Measurements from ENCODE around the gene ZNF227. TPM values are rescaled to one million over a fixed set of nuclear protein-coding genes. Genes with fewer than 3 reads are reported as not detected.

The ZNF227 gene
- total and polyA plus RNA-seq, 4 donors = 2.7 to 41.5 (median 10.0) TPM

DNA sequence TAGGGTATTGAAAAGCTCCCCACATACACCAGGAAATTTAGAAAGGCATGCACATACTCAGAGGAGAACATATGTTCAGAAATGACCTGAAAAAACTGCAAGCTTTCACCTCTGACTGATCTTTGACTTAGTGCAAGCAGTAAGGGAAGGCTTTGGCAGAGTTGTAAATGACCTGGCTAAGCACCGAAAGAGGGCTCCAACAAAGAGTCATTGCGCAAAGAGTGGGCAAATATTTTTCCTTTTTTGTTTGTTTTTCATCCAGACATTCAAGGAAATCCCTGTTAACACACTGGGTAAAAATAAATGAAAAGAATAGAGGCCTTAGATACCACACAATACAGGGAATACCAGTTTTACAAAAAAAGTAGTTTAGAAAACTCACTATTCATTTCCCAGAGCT lies 42.2 kb downstream of the ZNF227 start:
- H3K27ac ChIP-seq (ENCODE audit: low read depth in 1 of 2, low read length in 1 of 2) = no peak overlapping the region
- H3K4me1 ChIP-seq (ENCODE audit: control insufficient read depth in 5 of 5, insufficient read depth in 5 of 5, low read length in 5 of 5) = no peaks in the 10 kb centered on the region
- ATAC-seq (ENCODE audit: insufficient read depth, low FRiP score) = no peak
- H3K9me3 ChIP-seq (ENCODE audit: control insufficient read depth in 4 of 4, insufficient read depth in 3 of 4, low read length in 3 of 4) = peaks cover 7 to 33% (median 14%) of the 10 kb centered on the region in 4 donors
- WGBS, 2 donors = 94 to 97% methylated on average over 2 of the region's 2 CpGs
- no peak for DNase-seq
- peaks cover 0 to 7% (median 0%) of the 10 kb centered on the region in 4 donors for H3K36me3 ChIP-seq (ENCODE audit: control insufficient read depth in 4 of 4, insufficient read depth in 4 of 4, low read length in 4 of 4)
- no peak overlapping the region for H3K4me3 ChIP-seq
- H3K27me3 ChIP-seq (ENCODE audit: control insufficient read depth in 3 of 3, insufficient read depth in 3 of 3, low read length in 2 of 3) = no peaks in the 10 kb centered on the region
- TF ChIP-seq, protein P1, sequence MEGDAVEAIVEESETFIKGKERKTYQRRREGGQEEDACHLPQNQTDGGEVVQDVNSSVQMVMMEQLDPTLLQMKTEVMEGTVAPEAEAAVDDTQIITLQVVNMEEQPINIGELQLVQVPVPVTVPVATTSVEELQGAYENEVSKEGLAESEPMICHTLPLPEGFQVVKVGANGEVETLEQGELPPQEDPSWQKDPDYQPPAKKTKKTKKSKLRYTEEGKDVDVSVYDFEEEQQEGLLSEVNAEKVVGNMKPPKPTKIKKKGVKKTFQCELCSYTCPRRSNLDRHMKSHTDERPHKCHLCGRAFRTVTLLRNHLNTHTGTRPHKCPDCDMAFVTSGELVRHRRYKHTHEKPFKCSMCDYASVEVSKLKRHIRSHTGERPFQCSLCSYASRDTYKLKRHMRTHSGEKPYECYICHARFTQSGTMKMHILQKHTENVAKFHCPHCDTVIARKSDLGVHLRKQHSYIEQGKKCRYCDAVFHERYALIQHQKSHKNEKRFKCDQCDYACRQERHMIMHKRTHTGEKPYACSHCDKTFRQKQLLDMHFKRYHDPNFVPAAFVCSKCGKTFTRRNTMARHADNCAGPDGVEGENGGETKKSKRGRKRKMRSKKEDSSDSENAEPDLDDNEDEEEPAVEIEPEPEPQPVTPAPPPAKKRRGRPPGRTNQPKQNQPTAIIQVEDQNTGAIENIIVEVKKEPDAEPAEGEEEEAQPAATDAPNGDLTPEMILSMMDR (IDR thresholded peaks at IDR 0.05; ENCODE audit: control extremely low read depth, extremely low read depth) = no peak
- H3K9ac ChIP-seq (ENCODE audit: insufficient read depth in 1 of 2, low read length in 2 of 2) = no peak overlapping the region

DNA sequence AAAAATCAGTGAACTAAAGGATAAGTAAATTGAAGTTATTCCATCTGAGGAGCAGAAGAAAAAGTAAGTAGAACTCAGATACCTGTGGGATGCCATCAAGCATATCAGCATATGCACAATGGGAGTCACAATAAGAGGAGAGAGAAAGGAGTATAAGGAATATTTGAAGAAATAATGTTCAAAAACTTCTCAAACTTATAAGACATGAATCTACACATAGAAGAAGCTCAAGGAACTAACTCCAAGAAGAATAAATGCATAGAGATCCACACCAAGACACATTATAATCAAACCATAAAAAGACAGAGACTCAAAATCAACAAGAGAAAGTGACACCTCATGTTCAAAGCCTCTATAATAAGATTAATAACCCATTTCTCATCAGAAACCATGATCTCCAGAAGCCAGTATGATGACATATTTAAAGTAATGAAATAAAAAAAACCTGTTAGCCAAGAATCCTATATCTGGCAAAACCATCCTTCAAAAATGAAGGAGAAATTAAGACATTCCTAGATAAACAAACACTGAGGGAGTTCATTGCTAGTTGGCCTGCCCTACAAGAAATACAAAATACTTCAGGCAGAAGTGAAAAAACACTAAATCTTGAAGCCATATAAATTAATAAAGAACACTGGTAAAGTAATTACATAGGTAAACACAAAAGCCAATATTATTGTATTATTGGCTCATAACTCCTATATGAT lies 43.5 kb downstream of the ZNF227 start:
- no peak for DNase-seq
- Histone ChIP-seq H3K27me3 (ENCODE audit: control insufficient read depth in 3 of 3, insufficient read depth in 3 of 3, low read length in 2 of 3) (no peaks in the 10 kb centered on the region), H3K9me3 (ENCODE audit: control insufficient read depth in 4 of 4, insufficient read depth in 3 of 4, low read length in 3 of 4) (peaks cover 7 to 29% (median 19%) of the 10 kb centered on the region in 4 donors), H3K4me3 (no peak overlapping the region), H3K9ac (ENCODE audit: insufficient read depth in 1 of 2, low read length in 2 of 2) (no peak overlapping the region), H3K4me1 (ENCODE audit: control insufficient read depth in 5 of 5, insufficient read depth in 5 of 5, low read length in 5 of 5) (peaks cover 0 to 6% (median 0%) of the 10 kb centered on the region in 5 donors), H3K36me3 (ENCODE audit: control insufficient read depth in 4 of 4, insufficient read depth in 4 of 4, low read length in 4 of 4) (peaks cover 0 to 7% (median 0%) of the 10 kb centered on the region in 4 donors), H3K27ac (ENCODE audit: low read depth in 1 of 2, low read length in 1 of 2) (no peak overlapping the region)
- no peak for ATAC-seq (ENCODE audit: insufficient read depth, low FRiP score)
- TF ChIP-seq, protein P1 (IDR thresholded peaks at IDR 0.05; ENCODE audit: control extremely low read depth, extremely low read depth) = no peak

DNA sequence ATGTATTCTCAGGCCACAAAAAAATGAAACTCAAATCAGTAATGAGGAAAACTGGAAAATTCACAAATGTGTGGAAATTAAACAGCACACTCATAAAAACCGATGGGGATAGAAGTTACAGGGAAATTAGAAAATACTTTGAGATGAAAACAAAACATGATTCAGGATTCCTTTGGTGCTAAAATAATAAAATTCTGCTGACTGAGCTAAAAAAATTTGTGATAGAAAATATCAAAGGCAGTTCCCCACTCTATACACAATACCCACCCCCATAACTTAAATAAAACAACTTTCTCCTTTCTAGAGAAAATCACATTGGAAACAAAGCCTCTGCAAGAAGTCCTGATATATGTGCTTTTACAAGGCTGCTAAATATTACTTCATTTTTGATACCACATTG lies 45.8 kb downstream of the ZNF227 start:
- no peak for DNase-seq
- H3K4me3 ChIP-seq = no peak overlapping the region
- no peak for ATAC-seq (ENCODE audit: insufficient read depth, low FRiP score)
- peaks cover 0 to 7% (median 0%) of the 10 kb centered on the region in 4 donors for H3K36me3 ChIP-seq (ENCODE audit: control insufficient read depth in 4 of 4, insufficient read depth in 4 of 4, low read length in 4 of 4)
- no peak overlapping the region for H3K27ac ChIP-seq (ENCODE audit: low read depth in 1 of 2, low read length in 1 of 2)
- H3K27me3 ChIP-seq (ENCODE audit: control insufficient read depth in 3 of 3, insufficient read depth in 3 of 3, low read length in 2 of 3) = no peaks in the 10 kb centered on the region
- H3K9ac ChIP-seq (ENCODE audit: insufficient read depth in 1 of 2, low read length in 2 of 2) = no peak overlapping the region
- TF ChIP-seq, protein P1 (IDR thresholded peaks at IDR 0.05; ENCODE audit: control extremely low read depth, extremely low read depth) = no peak
- peaks cover 0 to 6% (median 0%) of the 10 kb centered on the region in 5 donors for H3K4me1 ChIP-seq (ENCODE audit: control insufficient read depth in 5 of 5, insufficient read depth in 5 of 5, low read length in 5 of 5)
- peaks cover 7 to 32% (median 17%) of the 10 kb centered on the region in 4 donors for H3K9me3 ChIP-seq (ENCODE audit: control insufficient read depth in 4 of 4, insufficient read depth in 3 of 4, low read length in 3 of 4)
- 96 to 97% methylated on average over 1 of the region's 1 CpG for WGBS, 2 donors

Data from lung (tissue), 12 donors.